ENCODE results near the gene LINC01488.

Gene LINC01488

DNA sequence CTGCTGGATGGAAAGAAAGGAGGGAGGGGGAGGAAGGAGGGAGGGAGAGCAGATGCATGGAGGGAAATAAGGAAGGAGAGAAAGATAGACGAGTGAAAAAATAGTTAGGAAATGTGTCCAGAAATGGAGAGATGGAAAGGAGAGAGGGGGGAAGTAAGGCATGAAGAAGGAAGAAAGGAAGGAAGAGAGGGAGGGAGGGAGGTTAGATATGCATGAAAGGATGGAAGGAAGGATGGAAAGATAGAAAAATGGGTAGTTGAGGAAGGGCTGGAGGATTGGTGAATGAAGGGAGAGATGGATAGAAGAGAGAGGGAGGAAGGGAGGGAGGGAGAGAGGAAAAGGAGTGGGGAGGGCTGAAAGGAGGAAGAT lies 19.6 kb downstream of the LINC01488 start:
- Histone ChIP-seq H3K4me3 (ENCODE audit: control insufficient read depth in 1 of 7, extremely low read depth in 1 of 7, insufficient read depth in 4 of 7, low read depth in 2 of 7, low read length in 6 of 7) (no peak overlapping the region), H3K4me1 (ENCODE audit: control extremely low read depth in 1 of 4, control insufficient read depth in 4 of 4, insufficient read depth in 4 of 4, low read length in 3 of 4) (peaks cover 0 to 17% (median 8%) of the 10 kb centered on the region in 4 experiments), H3K9me3 (ENCODE audit: control extremely low read depth in 1 of 5, control insufficient read depth in 4 of 5, insufficient read depth in 2 of 5, low read depth in 1 of 5, low read length in 4 of 5) (peaks cover 0 to 3% (median 0%) of the 10 kb centered on the region in 5 experiments), H3K36me3 (ENCODE audit: control insufficient read depth in 4 of 4, insufficient read depth in 4 of 4, low read length in 3 of 4) (no peaks in the 10 kb centered on the region), H3K27ac (ENCODE audit: insufficient read depth in 1 of 2, low read depth in 1 of 2, low read length in 2 of 2, poor library complexity in 1 of 2, severe bottlenecking in 2 of 2) (no peak overlapping the region), H3K27me3 (replicated peaks in 2 of 5; ENCODE audit: control insufficient read depth in 4 of 5, insufficient read depth in 5 of 5, low read length in 4 of 5) (peaks cover 0 to 4% (median 0%) of the 10 kb centered on the region in 5 experiments)
- ChIA-PET CTCF (no interaction called here), POLR2A (no interaction called here)
- WGBS (ENCODE audit: insufficient coverage): 85% methylated on average over 1 of the region's 1 CpG
- no peak for DNase-seq

GRCh38 chr11:69501891-69502860 lies 20.7 kb downstream of the LINC01488 start:
- POLR2A ChIA-PET: no interaction called here
- Histone ChIP-seq H3K4me3 (ENCODE audit: control insufficient read depth in 1 of 7, extremely low read depth in 1 of 7, insufficient read depth in 4 of 7, low read depth in 2 of 7, low read length in 6 of 7) (no peak overlapping the region), H3K27me3 (replicated peaks in 2 of 5; ENCODE audit: control insufficient read depth in 4 of 5, insufficient read depth in 5 of 5, low read length in 4 of 5) (no peaks in the 10 kb centered on the region), H3K9me3 (ENCODE audit: control extremely low read depth in 1 of 5, control insufficient read depth in 4 of 5, insufficient read depth in 2 of 5, low read depth in 1 of 5, low read length in 4 of 5) (peaks cover 0 to 5% (median 2%) of the 10 kb centered on the region in 5 experiments), H3K4me1 (ENCODE audit: control extremely low read depth in 1 of 4, control insufficient read depth in 4 of 4, insufficient read depth in 4 of 4, low read length in 3 of 4) (peaks cover 0 to 17% (median 7%) of the 10 kb centered on the region in 4 experiments), H3K27ac (ENCODE audit: insufficient read depth in 1 of 2, low read depth in 1 of 2, low read length in 2 of 2, poor library complexity in 1 of 2, severe bottlenecking in 2 of 2) (no peak overlapping the region), H3K36me3 (ENCODE audit: control insufficient read depth in 4 of 4, insufficient read depth in 4 of 4, low read length in 3 of 4) (no peaks in the 10 kb centered on the region)
- no peak for DNase-seq
- CTCF ChIA-PET: no interaction called here
- WGBS (ENCODE audit: insufficient coverage): 97% methylated on average over 21 of the region's 26 CpGs

- Histone ChIP-seq H3K4me1 (ENCODE audit: control extremely low read depth in 1 of 4, control insufficient read depth in 4 of 4, insufficient read depth in 4 of 4, low read length in 3 of 4) (peaks cover 2 to 13% (median 4%) of the 10 kb centered on the region in 4 experiments), H3K36me3 (ENCODE audit: control insufficient read depth in 4 of 4, insufficient read depth in 4 of 4, low read length in 3 of 4) (no peaks in the 10 kb centered on the region), H3K27me3 (replicated peaks in 2 of 5; ENCODE audit: control insufficient read depth in 4 of 5, insufficient read depth in 5 of 5, low read length in 4 of 5) (no peaks in the 10 kb centered on the region), H3K9me3 (ENCODE audit: control extremely low read depth in 1 of 5, control insufficient read depth in 4 of 5, insufficient read depth in 2 of 5, low read depth in 1 of 5, low read length in 4 of 5) (peaks cover 0 to 5% (median 2%) of the 10 kb centered on the region in 5 experiments), H3K27ac (ENCODE audit: insufficient read depth in 1 of 2, low read depth in 1 of 2, low read length in 2 of 2, poor library complexity in 1 of 2, severe bottlenecking in 2 of 2) (no peak overlapping the region), H3K4me3 (ENCODE audit: control insufficient read depth in 1 of 7, extremely low read depth in 1 of 7, insufficient read depth in 4 of 7, low read depth in 2 of 7, low read length in 6 of 7) (no peak overlapping the region)
- 100% methylated on average over 6 of the region's 9 CpGs for WGBS (ENCODE audit: insufficient coverage)
- CTCF ChIA-PET: no interaction called here
- POLR2A ChIA-PET: interaction anchor here (0.7 kb wide), 1 partner anchor 20 kb away, joined by 4 read pairs; no protein-coding TSS in a partner anchor
- no peak for DNase-seq
Observed at GRCh38 chr11:69504127-69504526, 22.7 kb downstream of the LINC01488 start.

DNA sequence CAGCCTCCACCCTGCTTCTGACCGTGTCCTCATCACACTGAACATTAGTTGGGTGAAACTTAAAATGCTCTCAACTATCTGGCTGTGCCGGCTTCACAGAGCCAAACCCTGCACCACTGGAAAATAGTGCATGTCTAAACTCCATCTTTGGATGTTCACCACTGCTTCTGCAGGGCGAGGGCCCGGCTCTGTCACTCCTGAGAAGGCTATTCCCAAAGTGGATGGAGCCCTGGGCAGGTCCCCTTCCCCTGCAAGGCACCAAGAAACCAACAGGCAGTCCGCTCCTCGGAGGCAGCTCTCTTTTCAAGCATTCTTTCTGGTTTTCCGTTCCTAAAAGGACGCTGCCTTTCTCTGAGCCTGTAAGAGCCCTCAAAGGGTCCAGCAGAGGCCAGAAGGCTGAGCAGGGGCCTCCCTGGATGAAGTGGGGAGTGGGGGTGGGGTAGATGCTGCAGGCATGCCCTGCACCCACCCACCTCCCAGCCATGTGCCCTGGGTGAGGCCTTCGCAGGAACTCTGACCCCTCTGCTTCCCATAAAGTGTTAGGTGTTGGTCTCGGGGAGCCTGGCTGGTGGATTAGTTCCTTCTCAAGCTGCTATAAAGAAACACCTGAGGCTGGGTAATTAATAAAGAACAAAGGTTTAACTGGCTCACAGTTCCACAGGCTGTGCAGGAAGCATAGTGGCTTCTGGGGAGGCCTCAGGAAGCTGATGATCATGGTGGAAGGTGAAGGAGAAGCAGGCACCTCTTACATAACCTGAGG lies 23.3 kb downstream of the LINC01488 start:
- no peaks in the 10 kb centered on the region for H3K27me3 ChIP-seq (replicated peaks in 2 of 5; ENCODE audit: control insufficient read depth in 4 of 5, insufficient read depth in 5 of 5, low read length in 4 of 5)

GRCh38 chr11:69508974-69509373 lies 27.5 kb downstream of the LINC01488 start:
- peak; percentile 23 to 36 (median 24) for DNase-seq
- CTCF ChIA-PET: no interaction called here
- Histone ChIP-seq H3K4me1 (ENCODE audit: control extremely low read depth in 1 of 4, control insufficient read depth in 4 of 4, insufficient read depth in 4 of 4, low read length in 3 of 4) (peaks cover 2 to 12% (median 7%) of the 10 kb centered on the region in 4 experiments), H3K27me3 (replicated peaks in 2 of 5; ENCODE audit: control insufficient read depth in 4 of 5, insufficient read depth in 5 of 5, low read length in 4 of 5) (no peaks in the 10 kb centered on the region), H3K9me3 (ENCODE audit: control extremely low read depth in 1 of 5, control insufficient read depth in 4 of 5, insufficient read depth in 2 of 5, low read depth in 1 of 5, low read length in 4 of 5) (peaks cover 0 to 5% (median 2%) of the 10 kb centered on the region in 5 experiments), H3K4me3 (ENCODE audit: control insufficient read depth in 1 of 7, extremely low read depth in 1 of 7, insufficient read depth in 4 of 7, low read depth in 2 of 7, low read length in 6 of 7) (no peak overlapping the region), H3K36me3 (ENCODE audit: control insufficient read depth in 4 of 4, insufficient read depth in 4 of 4, low read length in 3 of 4) (no peaks in the 10 kb centered on the region), H3K27ac (ENCODE audit: insufficient read depth in 1 of 2, low read depth in 1 of 2, low read length in 2 of 2, poor library complexity in 1 of 2, severe bottlenecking in 2 of 2) (no peak overlapping the region)
- 9% methylated on average over 2 of the region's 5 CpGs for WGBS (ENCODE audit: insufficient coverage)
- POLR2A ChIA-PET: no interaction called here

More for the DNA sequence above, 23.3 kb downstream of the LINC01488 start:
- Histone ChIP-seq H3K36me3 (ENCODE audit: control insufficient read depth in 4 of 4, insufficient read depth in 4 of 4, low read length in 3 of 4) (no peaks in the 10 kb centered on the region), H3K4me1 (ENCODE audit: control extremely low read depth in 1 of 4, control insufficient read depth in 4 of 4, insufficient read depth in 4 of 4, low read length in 3 of 4) (peaks cover 2 to 12% (median 7%) of the 10 kb centered on the region in 4 experiments), H3K9me3 (ENCODE audit: control extremely low read depth in 1 of 5, control insufficient read depth in 4 of 5, insufficient read depth in 2 of 5, low read depth in 1 of 5, low read length in 4 of 5) (peaks cover 0 to 5% (median 2%) of the 10 kb centered on the region in 5 experiments), H3K27ac (ENCODE audit: insufficient read depth in 1 of 2, low read depth in 1 of 2, low read length in 2 of 2, poor library complexity in 1 of 2, severe bottlenecking in 2 of 2) (no peak overlapping the region), H3K4me3 (ENCODE audit: control insufficient read depth in 1 of 7, extremely low read depth in 1 of 7, insufficient read depth in 4 of 7, low read depth in 2 of 7, low read length in 6 of 7) (no peak overlapping the region)
- CTCF ChIA-PET: no interaction called here
- POLR2A ChIA-PET: interaction anchor here (0.7 kb wide), 1 partner anchor 21 kb away, joined by 4 read pairs; no protein-coding TSS in a partner anchor
- WGBS (ENCODE audit: insufficient coverage): 100% methylated on average over 7 of the region's 10 CpGs
- DNase-seq: no peak

- ChIA-PET CTCF (no interaction called here), POLR2A (no interaction called here)
- Histone ChIP-seq H3K4me3 (ENCODE audit: control insufficient read depth in 1 of 7, extremely low read depth in 1 of 7, insufficient read depth in 4 of 7, low read depth in 2 of 7, low read length in 6 of 7) (no peak overlapping the region), H3K27me3 (replicated peaks in 2 of 5; ENCODE audit: control insufficient read depth in 4 of 5, insufficient read depth in 5 of 5, low read length in 4 of 5) (no peaks in the 10 kb centered on the region), H3K27ac (ENCODE audit: insufficient read depth in 1 of 2, low read depth in 1 of 2, low read length in 2 of 2, poor library complexity in 1 of 2, severe bottlenecking in 2 of 2) (no peak overlapping the region), H3K9me3 (ENCODE audit: control extremely low read depth in 1 of 5, control insufficient read depth in 4 of 5, insufficient read depth in 2 of 5, low read depth in 1 of 5, low read length in 4 of 5) (peaks cover 0 to 5% (median 2%) of the 10 kb centered on the region in 5 experiments), H3K4me1 (ENCODE audit: control extremely low read depth in 1 of 4, control insufficient read depth in 4 of 4, insufficient read depth in 4 of 4, low read length in 3 of 4) (peaks cover 2 to 12% (median 7%) of the 10 kb centered on the region in 4 experiments), H3K36me3 (ENCODE audit: control insufficient read depth in 4 of 4, insufficient read depth in 4 of 4, low read length in 3 of 4) (no peaks in the 10 kb centered on the region)
- WGBS (ENCODE audit: insufficient coverage): 93% methylated on average over 6 of the region's 7 CpGs
- no peak for DNase-seq
Observed at GRCh38 chr11:69509381-69509780, 27.9 kb downstream of the LINC01488 start.

All from common myeloid progenitor, CD34-positive (primary cell).